Adrenal gland (tissue), 12 donors: Measurements from ENCODE around the gene TSPEAR. TPM values are rescaled to one million over a fixed set of nuclear protein-coding genes. Genes with fewer than 3 reads are reported as not detected.

Source experiments
- DNase-seq, 7 donors: peaks; one replicate each; pipeline ENCODE4 v3.0.0-alpha.2; 2019 to 2020
- H3K27ac ChIP-seq, 5 donors: fragments of 200-600 bp; sonication (generic) in 4 of 5; 1 replicate in 3 of 5; 2 replicates in 2 of 5; pipeline versions ENCODE4 v1.5.1 to v1.8.0; 2016 to 2020; ENCODE audit warnings: mild to moderate bottlenecking in 1 of 5
- H3K27me3 ChIP-seq: fragments of 200-600 bp; 2 replicates; pipeline ENCODE4 v1.8.0; 2021
- H3K36me3 ChIP-seq, 2 donors: fragments of 200-600 bp; replicated peaks in 1 of 2; 1 replicate in 1 of 2; 2 replicates in 1 of 2; pipeline versions ENCODE4 v1.5.1 to v1.8.0; 2018 to 2022
- H3K4me1 ChIP-seq, 2 donors: fragments of 200-600 bp; replicated peaks in 1 of 2; 1 replicate in 1 of 2; 2 replicates in 1 of 2; pipeline versions ENCODE4 v1.5.1 to v1.8.0; 2018 to 2021
- H3K4me3 ChIP-seq, 4 donors: fragments of 200-600 bp; sonication (generic) in 3 of 4; one replicate each; pipeline ENCODE4 v1.5.1; 2016 to 2018
- H3K9me3 ChIP-seq, 3 donors: fragments of 200-600 bp; sonication (generic) in 1 of 3; replicated peaks in 1 of 3; 1 replicate in 2 of 3; 2 replicates in 1 of 3; pipeline versions ENCODE4 v1.5.1 to v1.8.0; 2016 to 2021
- CTCF ChIP-seq, 6 experiments: fragments of 450-650 bp in 4 of 6; fragments of 200-600 bp in 2 of 6; sonication (generic) in 1 of 6; IDR thresholded peaks; 1 replicate in 5 of 6; 2 replicates in 1 of 6; pipeline versions ENCODE4 v1.5.1 to v1.8.0; 2016 to 2021; ENCODE audit warnings: antibody characterized with exemption in 6 of 6, mild to moderate bottlenecking in 2 of 6, moderate library complexity in 1 of 6
- POLR2A ChIP-seq, 2 donors: fragments of 450-650 bp; IDR thresholded peaks; one replicate each; pipeline ENCODE4 v1.6.1; 2017; ENCODE audit warnings: antibody characterized with exemption in 2 of 2, mild to moderate bottlenecking in 2 of 2, moderate library complexity in 1 of 2
- WGBS, 4 donors: extraction: QIAGEN DNeasy Blood & Tissue Kit in 2 of 4; methylation state at CpG; one replicate each; pipeline versions ENCODE4 v1.1.5 to v1.1.7; 2013 to 2017; 5-methylcytosine and 5-hydroxymethylcytosine counted together
- intact Hi-C, 2 donors: fragments of 100-400 bp; cut with DNase I; formaldehyde crosslinking; loops; one replicate each; pipeline versions ENCODE4 v1.14.1 to v1.15.0; 2022 to 2023
- polyA plus RNA-seq, 3 donors: library from polyadenylated mRNA; stranded (reverse); fragments of 200-250 nt in 2 of 3; fragments of 350-450 nt in 1 of 3; fragmentation: Illumina TruSeq in 1 of 3; extraction: RNeasy Lipid Tissue Mini Kit (QIAGEN cat#74804) in 1 of 3; gene quantifications; one replicate each; pipeline ENCODE4 v1.2.3, GENCODE V29; 2013 to 2014
- total RNA-seq, 9 donors: library from RNA; depleted of rRNA in 4 of 9; stranded (reverse); fragments of >200 nt in 4 of 9; fragments of 120-200 nt in 1 of 9; fragmentation: NEBNext Ultra II Directional in 1 of 9; extraction: Animal tissue kit (Norgen Biotek cat#: 25700) in 1 of 9; gene quantifications; one replicate each; pipeline versions ENCODE4 v1.1.0 to v1.2.4, GENCODE V29; 2013 to 2023
- donor health status: healthy with polysubstance abuse.
- donor health status: Bipolar disorder and iron deficiency.
- donor health status: DM: yes; HTN: yes; CAD: no.
- donor health status: DM: no; HTN: no; CAD: no.
- donor health status: DM: no; HTN: no; CAD: no.
- donor health status: DM: yes; HTN: yes; CAD: no.

Gene TSPEAR
- total and polyA plus RNA-seq, 12 donors, result not detected

- no peak for DNase-seq
- Histone ChIP-seq H3K4me3 (no peak overlapping the region), H3K9me3 (no peaks in the 10 kb centered on the region), H3K36me3 (no peaks in the 10 kb centered on the region), H3K27me3 (peaks cover 7% of the 10 kb centered on the region), H3K27ac (no peak overlapping the region), H3K4me1 (no peaks in the 10 kb centered on the region)
- intact Hi-C loops, result no loop called here
- no peak for TF ChIP-seq CTCF (IDR thresholded peaks at IDR 0.05)
- no peak for TF ChIP-seq POLR2A (IDR thresholded peaks at IDR 0.05)
- 66 to 72% (median 67%) methylated on average over 6 of the region's 6 CpGs for WGBS, 4 donors
Measured at GRCh38 chr21:44497703-44498126, 213.7 kb downstream of the TSPEAR start.

- Histone ChIP-seq H3K4me3 (no peak overlapping the region), H3K4me1 (no peaks in the 10 kb centered on the region), H3K9me3 (no peaks in the 10 kb centered on the region), H3K36me3 (no peaks in the 10 kb centered on the region), H3K27ac (no peak overlapping the region), H3K27me3 (peaks cover 7% of the 10 kb centered on the region)
- DNase-seq, result no peak
- intact Hi-C loops, result no loop called here
- 62 to 73% (median 67%) methylated on average over 24 to 27 of the region's 27 CpGs for WGBS, 4 donors
- no peak for TF ChIP-seq CTCF (IDR thresholded peaks at IDR 0.05)
- no peak for TF ChIP-seq POLR2A (IDR thresholded peaks at IDR 0.05)
Measured at GRCh38 chr21:44496564-44497550, 214.5 kb downstream of the TSPEAR start.

GRCh38 chr21:44495611-44496563, 215.5 kb downstream of the TSPEAR start:
- H3K4me1 ChIP-seq, result no peaks in the 10 kb centered on the region
- H3K27me3 ChIP-seq, result peaks cover 7% of the 10 kb centered on the region
- H3K4me3 ChIP-seq, result no peak overlapping the region
- H3K36me3 ChIP-seq, result no peaks in the 10 kb centered on the region
- no peaks in the 10 kb centered on the region for H3K9me3 ChIP-seq
- intact Hi-C loops, result no loop called here
- no peak overlapping the region for H3K27ac ChIP-seq
- no peak for DNase-seq
- WGBS, 4 donors, result 78 to 83% (median 82%) methylated on average over 15 to 16 of the region's 16 CpGs
- TF ChIP-seq POLR2A (IDR thresholded peaks at IDR 0.05) (no peak), CTCF (IDR thresholded peaks at IDR 0.05) (no peak)

- intact Hi-C loops, result no loop called here
- H3K36me3 ChIP-seq, result no peaks in the 10 kb centered on the region
- peaks cover 7% of the 10 kb centered on the region for H3K27me3 ChIP-seq
- no peaks in the 10 kb centered on the region for H3K9me3 ChIP-seq
- H3K27ac ChIP-seq, result no peak overlapping the region
- no peaks in the 10 kb centered on the region for H3K4me1 ChIP-seq
- DNase-seq, result no peak
- 78 to 88% (median 81%) methylated on average over 12 to 13 of the region's 13 CpGs for WGBS, 4 donors
- no peak for TF ChIP-seq POLR2A (IDR thresholded peaks at IDR 0.05)
- TF ChIP-seq CTCF (IDR thresholded peaks at IDR 0.05), result no peak
- no peak overlapping the region for H3K4me3 ChIP-seq
Measured at GRCh38 chr21:44494956-44495355, 216.4 kb downstream of the TSPEAR start.
